Omental fat pad (tissue), 4 donors: ENCODE measurements around the gene TNFSF15. TPM values are rescaled to one million over a fixed set of nuclear protein-coding genes. Genes with fewer than 3 reads are reported as not detected.
A peak's percentile ranks its signal among the peaks of the same experiment; 100 is the strongest.

ENCODE experiments used
- ATAC-seq: fragments of 150-250 bp; one replicate; pipeline ENCODE4 v1.9.1; 2016; ENCODE audit warnings: mild to moderate bottlenecking, moderate library complexity; ENCODE audit not compliant: low FRiP score
- DNase-seq: peaks from one replicate; pipeline ENCODE4 v3.0.0-alpha.2; 2019; ENCODE audit warnings: low spot score
- total RNA-seq, 4 donors: library from RNA; depleted of rRNA; stranded (reverse); fragments of >200 nt; gene quantifications; one replicate each; pipeline ENCODE4 v1.1.0, GENCODE V29; 2016
- TF ChIP-seq, protein P1 (sequence below), 3 donors: fragments of 450-650 bp; IDR thresholded peaks; one replicate each; pipeline ENCODE4 v1.5.1; 2016 to 2017; ENCODE audit warnings: antibody characterized with exemption in 3 of 3, mild to moderate bottlenecking in 3 of 3, moderate library complexity in 2 of 3

The TNFSF15 gene
- 1 to 10 TPM in 1 of 4 donors, under 1 TPM in 2, not detected in 1; 0.36 to 2.4 (median 0.50) TPM for total RNA-seq

GRCh38 chr9:114805670-114806525, at the start of gene TNFSF15:
Gene TNFSF15 (minus strand): TSS chr9:114806039. CDS start chr9:114806012, 27 bp downstream.
- DNase-seq (no peak), ATAC-seq (peak; percentile 69)
- TF ChIP-seq, protein P1, sequence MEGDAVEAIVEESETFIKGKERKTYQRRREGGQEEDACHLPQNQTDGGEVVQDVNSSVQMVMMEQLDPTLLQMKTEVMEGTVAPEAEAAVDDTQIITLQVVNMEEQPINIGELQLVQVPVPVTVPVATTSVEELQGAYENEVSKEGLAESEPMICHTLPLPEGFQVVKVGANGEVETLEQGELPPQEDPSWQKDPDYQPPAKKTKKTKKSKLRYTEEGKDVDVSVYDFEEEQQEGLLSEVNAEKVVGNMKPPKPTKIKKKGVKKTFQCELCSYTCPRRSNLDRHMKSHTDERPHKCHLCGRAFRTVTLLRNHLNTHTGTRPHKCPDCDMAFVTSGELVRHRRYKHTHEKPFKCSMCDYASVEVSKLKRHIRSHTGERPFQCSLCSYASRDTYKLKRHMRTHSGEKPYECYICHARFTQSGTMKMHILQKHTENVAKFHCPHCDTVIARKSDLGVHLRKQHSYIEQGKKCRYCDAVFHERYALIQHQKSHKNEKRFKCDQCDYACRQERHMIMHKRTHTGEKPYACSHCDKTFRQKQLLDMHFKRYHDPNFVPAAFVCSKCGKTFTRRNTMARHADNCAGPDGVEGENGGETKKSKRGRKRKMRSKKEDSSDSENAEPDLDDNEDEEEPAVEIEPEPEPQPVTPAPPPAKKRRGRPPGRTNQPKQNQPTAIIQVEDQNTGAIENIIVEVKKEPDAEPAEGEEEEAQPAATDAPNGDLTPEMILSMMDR (IDR thresholded peaks at IDR 0.05), result no peak

- ATAC-seq (no peak), DNase-seq (no peak)
- TF ChIP-seq, protein P1 (IDR thresholded peaks at IDR 0.05), result no peak
These were observed 49.6 kb upstream of the TNFSF15 start for GRCh38 chr9:114855488-114855887.

DNA sequence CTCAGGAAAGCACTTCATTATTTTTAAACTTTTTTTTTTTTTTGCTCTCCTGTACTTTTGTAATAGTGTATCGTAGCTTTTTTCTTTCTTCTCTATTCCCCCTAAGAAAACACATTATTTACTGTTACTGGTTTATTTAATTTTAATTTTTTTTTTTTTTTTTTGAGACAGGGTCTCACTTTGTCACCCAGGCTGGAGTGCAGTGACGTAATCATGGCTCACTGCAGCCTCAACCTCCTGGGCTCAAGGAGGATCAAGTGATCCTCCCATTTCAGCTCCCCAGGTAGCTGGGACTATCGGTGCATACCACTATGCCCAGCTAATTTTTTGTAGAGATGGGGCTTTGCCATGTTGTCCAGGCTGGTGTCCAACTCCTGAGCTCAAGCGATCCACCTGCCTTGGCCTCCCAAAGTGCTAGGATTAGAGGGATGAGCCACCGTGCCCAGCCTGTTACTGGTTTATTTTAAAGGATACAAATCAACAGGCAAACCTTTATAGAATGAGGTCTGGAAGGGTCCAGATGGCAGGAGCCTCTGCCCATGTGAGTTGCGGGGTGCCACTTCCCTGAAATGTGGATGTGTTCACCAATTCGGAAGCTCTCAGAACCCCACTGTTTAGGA, 49.0 kb upstream of the TNFSF15 start:
- DNase-seq (no peak), ATAC-seq (no peak)
- TF ChIP-seq, protein P1 (IDR thresholded peaks at IDR 0.05), result no peak

DNA sequence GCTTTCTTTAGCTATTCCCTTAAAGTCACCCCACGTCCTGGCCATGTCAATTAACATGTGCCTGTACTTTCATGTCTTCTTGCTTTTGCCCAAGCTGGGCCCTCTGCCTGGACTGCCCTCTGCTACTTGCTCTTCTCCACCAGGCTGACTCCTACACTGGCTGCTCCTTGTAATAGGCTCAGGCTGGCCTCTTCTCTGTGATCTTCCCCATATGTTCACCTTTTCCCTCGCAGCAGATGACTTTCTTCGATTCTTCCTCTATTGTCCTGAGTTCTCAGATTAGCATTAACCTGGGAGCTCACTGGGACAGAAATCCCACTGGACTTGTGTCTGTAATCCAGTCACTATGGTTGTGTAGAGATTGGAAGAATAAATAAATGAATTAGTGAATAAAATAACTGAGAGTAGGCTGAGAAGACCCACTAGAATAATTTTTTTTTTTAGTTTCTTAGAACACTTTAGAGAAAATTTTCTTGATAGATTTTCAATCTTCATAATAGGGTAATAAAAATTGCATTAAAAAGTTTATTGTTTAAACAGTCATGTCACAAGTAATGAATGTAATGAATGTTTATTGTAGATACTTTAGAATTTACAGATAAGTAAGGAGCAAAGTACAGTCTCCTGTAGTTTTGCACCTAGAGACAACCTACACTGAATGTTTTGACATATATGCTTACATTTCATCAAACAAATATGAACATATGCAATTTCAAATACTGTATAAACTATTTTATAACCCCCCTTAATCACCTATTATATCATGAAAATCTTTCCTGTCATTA, 47.4 kb upstream of the TNFSF15 start:
- ATAC-seq (no peak), DNase-seq (no peak)
- TF ChIP-seq, protein P1 (IDR thresholded peaks at IDR 0.05), result no peak

DNA sequence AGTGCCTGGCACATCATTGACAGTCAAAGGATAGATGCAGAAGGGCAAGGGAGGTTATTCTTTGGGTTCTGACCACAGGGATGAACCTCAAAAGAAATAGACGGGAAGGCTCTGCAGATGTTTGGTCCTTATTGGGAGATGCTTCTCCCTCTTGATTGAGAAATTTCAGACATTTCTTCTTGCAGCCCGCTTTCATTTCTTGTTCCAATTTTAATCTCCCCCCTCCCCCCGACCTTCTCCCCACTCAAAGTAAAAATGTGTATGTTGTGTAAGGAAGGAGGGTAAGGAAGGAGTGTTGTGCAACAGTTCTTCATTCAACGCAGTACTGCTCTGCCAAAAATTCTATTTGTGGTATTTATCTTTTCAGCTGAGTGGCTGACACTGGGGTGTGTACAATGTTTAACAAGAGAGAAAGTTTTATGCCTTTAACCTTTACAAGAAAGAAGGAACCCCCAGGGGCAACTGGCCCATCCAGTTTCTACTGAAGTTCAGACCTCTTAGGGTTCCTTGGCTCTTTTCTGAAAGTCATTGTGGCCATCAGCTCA, 46.3 kb upstream of the TNFSF15 start:
- ATAC-seq, result peak; percentile 85
- TF ChIP-seq, protein P1 (IDR thresholded peaks at IDR 0.05), result no peak
- DNase-seq, result no peak

- no peak for ATAC-seq
- TF ChIP-seq, protein P1 (IDR thresholded peaks at IDR 0.05), result no peak
- DNase-seq, result no peak
These were observed 45.5 kb upstream of the TNFSF15 start for GRCh38 chr9:114851306-114851705.
